HL-60 (cell line): ENCODE results near the gene LIPT1.
"Not testable (repeated sequence)": the region's sequence is repeated elsewhere in the genome, so short reads cannot be mapped to it uniquely, and the experiment has no call there.

ENCODE experiments used
- DNase-seq, 2 experiments: peaks; one replicate each; pipeline ENCODE4 v3.0.0-alpha.2; 2010 to 2020; ENCODE audit warnings: low read depth in 1 of 2, low spot score in 1 of 2
- H3K27ac ChIP-seq: fragments of 250-450 bp; sonication (Bioruptor Pico); replicated peaks from 2 replicates; pipeline ENCODE4 v1.5.1; 2020; ENCODE audit warnings: mild to moderate bottlenecking, moderate library complexity
- H3K27me3 ChIP-seq: fragments of 250-450 bp; sonication (Bioruptor Pico); 2 replicates; pipeline ENCODE4 v1.5.1; 2021; ENCODE audit warnings: mild to moderate bottlenecking, moderate library complexity; ENCODE audit not compliant: insufficient read depth, poor library complexity, severe bottlenecking
- H3K4me3 ChIP-seq: replicated peaks from 2 replicates; pipeline ENCODE4 v1.5.1; 2011; ENCODE audit warnings: mild to moderate bottlenecking, control low read depth, low read length; ENCODE audit not compliant: insufficient read depth
- CTCF ChIP-seq: IDR thresholded peaks from one replicate; pipeline ENCODE4 v1.5.1; 2011; ENCODE audit warnings: low read length, control low read depth, inconsistent platforms; ENCODE audit not compliant: insufficient read depth
- GABPA ChIP-seq: IDR thresholded peaks from 2 replicates; pipeline ENCODE4 v1.6.1; 2012; ENCODE audit warnings: low read depth
- POLR2AphosphoS5 ChIP-seq: IDR thresholded peaks from 2 replicates; pipeline ENCODE4 v1.6.1; 2012; ENCODE audit warnings: low read depth
- REST ChIP-seq: IDR thresholded peaks from 2 replicates; pipeline ENCODE4 v1.6.1; 2012; ENCODE audit warnings: low read depth; ENCODE audit not compliant: insufficient replicate concordance
- SPI1 ChIP-seq: IDR thresholded peaks from 2 replicates; pipeline ENCODE4 v1.6.1; 2012; ENCODE audit warnings: low read depth, mild to moderate bottlenecking, borderline replicate concordance

The LIPT1 gene

GRCh38 chr2:99184811-99185210 is 30.0 kb downstream of the LIPT1 start:
- no peak overlapping the region for H3K4me3 ChIP-seq
- no peak for DNase-seq
- TF ChIP-seq CTCF: no peak
- TF ChIP-seq SPI1: no peak
- H3K27me3 ChIP-seq: no peaks in the 10 kb centered on the region
- H3K27ac ChIP-seq: no peak overlapping the region

GRCh38 chr2:99187011-99187410 is 32.2 kb downstream of the LIPT1 start:
- no peak overlapping the region for H3K27ac ChIP-seq
- H3K27me3 ChIP-seq: no peaks in the 10 kb centered on the region
- DNase-seq: no peak
- H3K4me3 ChIP-seq: no peak overlapping the region
- TF ChIP-seq POLR2AphosphoS5 (no peak), GABPA (no peak), SPI1 (no peak), CTCF (no peak), REST (no peak)

- Histone ChIP-seq H3K27ac (no peak overlapping the region), H3K4me3 (no peak overlapping the region), H3K27me3 (no peaks in the 10 kb centered on the region)
- TF ChIP-seq SPI1 (no peak), GABPA (no peak), CTCF (no peak), REST (no peak), POLR2AphosphoS5 (no peak)
- no peak for DNase-seq
Measured at GRCh38 chr2:99188357-99188756, 33.6 kb downstream of the LIPT1 start.

GRCh38 chr2:99190548-99190947 is 35.8 kb downstream of the LIPT1 start:
- Histone ChIP-seq H3K27ac (no peak overlapping the region), H3K27me3 (no peaks in the 10 kb centered on the region), H3K4me3 (no peak overlapping the region)
- no peak for TF ChIP-seq GABPA
- TF ChIP-seq SPI1: no peak
- TF ChIP-seq REST: no peak
- DNase-seq: no peak

- not testable (repeated sequence) for H3K27me3 ChIP-seq, H3K27ac ChIP-seq, DNase-seq, H3K4me3 ChIP-seq
Measured at GRCh38 chr2:99192364-99192763, 37.6 kb downstream of the LIPT1 start.
